Calu3 (cell line): ENCODE results near the gene ELOVL5. TPM values are rescaled to one million over a fixed set of nuclear protein-coding genes. Genes with fewer than 3 reads are reported as not detected.

Experiments
- BruUV-seq: library from RNA; stranded (reverse); fragments of 400-500 nt; replicated peaks from 2 replicates; lab custom pipeline; 2021; lab: Mats Ljungman, UMichigan
- CTCF ChIA-PET: fragments of 300-600 bp; sonication (Branson Sonifier 250); formaldehyde crosslinking; loops from one replicate; lab custom pipeline; 2022; ENCODE audit warnings: antibody characterized with exemption; lab: Charles Lee
- DNase-seq: peaks from one replicate; pipeline ENCODE4 v3.0.0; 2022
- H3K27ac Mint-ChIP-seq: one replicate; pipeline ENCODE4 v1.8.0; 2022; ENCODE audit warnings: mixed read lengths; ENCODE audit not compliant: unreplicated experiment
- H3K27me3 Mint-ChIP-seq: one replicate; pipeline ENCODE4 v1.8.0; 2022; ENCODE audit warnings: mixed read lengths; ENCODE audit not compliant: unreplicated experiment
- H3K36me3 Mint-ChIP-seq: one replicate; pipeline ENCODE4 v1.8.0; 2022; ENCODE audit warnings: mild to moderate bottlenecking, moderate library complexity, mixed read lengths; ENCODE audit not compliant: insufficient read depth, unreplicated experiment
- H3K4me1 Mint-ChIP-seq: one replicate; pipeline ENCODE4 v1.8.0; 2022; ENCODE audit warnings: mild to moderate bottlenecking, low read depth, mixed read lengths; ENCODE audit not compliant: unreplicated experiment
- H3K4me3 Mint-ChIP-seq: one replicate; pipeline ENCODE4 v1.8.0; 2022; ENCODE audit warnings: mild to moderate bottlenecking, low read depth, moderate library complexity, mixed read lengths; ENCODE audit not compliant: unreplicated experiment
- H3K9me3 Mint-ChIP-seq: one replicate; pipeline ENCODE4 v1.8.0; 2022; ENCODE audit warnings: low read depth, mixed read lengths; ENCODE audit not compliant: unreplicated experiment
- CTCF ChIP-seq: fragments of 200-600 bp; IDR thresholded peaks from one replicate; pipeline ENCODE4 v1.8.0; 2022; ENCODE audit warnings: antibody characterized with exemption; ENCODE audit not compliant: unreplicated experiment
- intact Hi-C: fragments of 100-400 bp; cut with micrococcal nuclease; formaldehyde crosslinking; loops from one replicate; pipeline ENCODE4 v1.10.0; 2022; ENCODE audit not compliant: unreplicated experiment
- microRNA-seq: library from miRNA; unstranded; fragments of <30 nt; microRNA quantifications from one replicate; pipeline ENCODE4 v1.2.0, GENCODE V29; 2022
- total RNA-seq: library from RNA; stranded (reverse); gene quantifications from 2 replicates; pipeline ENCODE4 v1.2.3, GENCODE V29; 2022

The ELOVL5 gene
- total RNA-seq, 1 experiment from 2014 or later = 114 TPM

DNA sequence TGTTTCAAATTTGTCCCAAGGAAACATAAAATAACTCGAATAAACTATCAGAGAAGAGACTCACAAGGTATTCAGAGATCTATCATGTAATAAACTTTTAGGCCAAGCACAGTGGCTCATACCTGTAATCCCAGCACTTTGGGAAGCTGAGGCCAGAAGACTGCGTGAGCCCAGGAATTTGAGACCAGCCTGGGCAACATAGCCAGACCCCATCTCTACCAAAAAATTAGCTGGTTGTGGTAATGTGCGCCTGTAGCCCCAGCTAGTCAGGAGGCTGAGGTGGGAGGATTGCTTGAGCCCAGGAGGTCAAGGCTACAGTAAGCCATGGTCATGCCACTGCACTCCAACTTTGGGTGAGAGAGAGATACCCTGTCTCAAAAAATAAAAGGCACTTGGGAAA lies 120.9 kb downstream of the ELOVL5 start:
- CTCF ChIA-PET = no interaction called here
- TF ChIP-seq CTCF = no peak
- Mint-ChIP-seq H3K27ac (no peak overlapping the region), H3K36me3 (no peaks in the 10 kb centered on the region), H3K4me3 (no peak overlapping the region), H3K4me1 (no peaks in the 10 kb centered on the region), H3K9me3 (no peaks in the 10 kb centered on the region), H3K27me3 (no peaks in the 10 kb centered on the region)
- no TSS peak for BruUV-seq
- no peak for DNase-seq
- intact Hi-C loops = no loop called here

GRCh38 chr6:53220605-53221004 lies 128.1 kb downstream of the ELOVL5 start:
- DNase-seq = no peak
- no peak overlapping the region for H3K27ac Mint-ChIP-seq
- BruUV-seq = no TSS peak
- intact Hi-C loops = no loop called here
- H3K4me3 Mint-ChIP-seq = no peak overlapping the region
- H3K27me3 Mint-ChIP-seq = no peaks in the 10 kb centered on the region
- CTCF ChIA-PET = no interaction called here
- no peaks in the 10 kb centered on the region for H3K36me3 Mint-ChIP-seq
- H3K9me3 Mint-ChIP-seq = no peaks in the 10 kb centered on the region
- TF ChIP-seq CTCF = no peak
- H3K4me1 Mint-ChIP-seq = no peaks in the 10 kb centered on the region

Small RNA genes within 50 kb of the gene (microRNA-seq; reads per million reads assigned to microRNA genes)
- gene MIR5685 = not detected

Other genes starting within 250 kb of the ELOVL5 start
- gene GCM1, start 200.1 kb downstream of the ELOVL5 start, total RNA-seq = 0.38 and 0.47 TPM in 2 replicates
- gene GCLC, start 196.2 kb upstream of the ELOVL5 start, total RNA-seq = 45.7 and 45.9 TPM in 2 replicates